ENCODE data around the gene FXYD6.

Gene FXYD6

DNA sequence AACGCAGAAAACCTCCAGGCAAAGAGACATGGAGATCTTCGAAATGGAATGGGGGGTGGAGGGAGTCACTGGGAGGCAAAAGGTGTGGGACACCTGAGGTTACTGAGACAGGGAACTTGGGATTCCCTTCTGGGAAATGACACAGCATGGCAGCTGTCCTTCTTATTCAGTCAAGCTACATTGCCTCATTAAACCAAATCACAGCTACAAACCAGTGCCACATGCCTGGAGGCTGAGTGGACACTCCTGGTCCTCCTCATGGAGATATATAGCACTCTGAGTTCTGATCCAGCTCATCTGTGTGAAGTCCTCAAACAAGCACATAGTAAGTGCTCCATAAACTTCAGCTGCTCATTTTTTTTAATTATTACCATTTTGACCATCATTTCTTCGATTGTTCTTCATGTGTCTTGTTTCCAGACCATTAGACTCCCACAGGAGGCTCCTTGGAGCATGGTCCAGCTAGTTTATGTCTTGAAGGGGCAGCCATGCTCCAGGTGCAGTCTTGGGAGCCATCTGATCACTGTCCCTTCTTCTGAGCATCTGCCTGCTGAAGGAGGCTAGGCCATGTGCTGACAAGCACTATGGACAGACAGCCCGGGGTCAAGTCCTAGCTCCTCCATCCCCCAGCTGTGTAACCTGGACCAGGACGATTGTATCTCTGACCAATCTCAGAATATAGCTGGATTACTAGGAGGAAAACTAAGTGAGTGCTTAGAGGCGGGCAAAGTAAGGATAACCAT is 42.2 kb downstream of the FXYD6 start:
- no peak overlapping the region for H3K4me3 Mint-ChIP-seq
- no peak for DNase-seq (ENCODE audit: low spot score)
- H3K36me3 Mint-ChIP-seq (ENCODE audit: low read depth) = no peaks in the 10 kb centered on the region
- H3K9me3 Mint-ChIP-seq = no peaks in the 10 kb centered on the region
- peaks cover 8% of the 10 kb centered on the region for H3K4me1 Mint-ChIP-seq (ENCODE audit: low read depth)
- no peak overlapping the region for H3K27ac Mint-ChIP-seq
- H3K27me3 Mint-ChIP-seq (ENCODE audit: low read depth) = peaks cover 13% of the 10 kb centered on the region

DNA sequence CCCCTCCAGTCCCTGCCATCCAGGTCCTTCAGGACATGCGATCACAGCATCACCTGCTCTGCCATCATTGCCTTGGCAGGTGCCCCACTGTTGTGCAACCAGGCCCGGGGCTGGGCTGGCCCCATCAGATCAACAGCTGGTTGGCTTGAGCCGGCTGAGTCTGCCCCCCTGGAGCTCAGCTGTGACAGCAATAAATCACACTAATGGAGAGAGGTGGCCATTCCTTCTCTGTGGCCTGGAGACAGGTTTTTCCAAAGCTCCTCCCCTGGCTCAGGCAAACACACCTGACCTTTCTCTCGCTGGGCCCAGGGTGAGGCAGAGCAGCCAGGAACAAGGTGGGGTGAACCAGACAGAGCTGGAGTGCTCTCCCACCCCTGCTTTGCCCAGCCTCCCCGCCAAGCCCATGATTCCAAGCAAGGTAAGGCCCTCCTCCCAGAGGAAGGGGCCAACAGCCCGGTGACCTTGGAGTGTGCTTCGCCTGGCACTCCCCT is 43.0 kb downstream of the FXYD6 start:
- Mint-ChIP-seq H3K4me1 (ENCODE audit: low read depth) (peaks cover 11% of the 10 kb centered on the region), H3K9me3 (no peaks in the 10 kb centered on the region), H3K4me3 (no peak overlapping the region), H3K36me3 (ENCODE audit: low read depth) (no peaks in the 10 kb centered on the region), H3K27ac (no peak overlapping the region), H3K27me3 (ENCODE audit: low read depth) (peaks cover 12% of the 10 kb centered on the region)
- DNase-seq (ENCODE audit: low spot score) = no peak

DNA sequence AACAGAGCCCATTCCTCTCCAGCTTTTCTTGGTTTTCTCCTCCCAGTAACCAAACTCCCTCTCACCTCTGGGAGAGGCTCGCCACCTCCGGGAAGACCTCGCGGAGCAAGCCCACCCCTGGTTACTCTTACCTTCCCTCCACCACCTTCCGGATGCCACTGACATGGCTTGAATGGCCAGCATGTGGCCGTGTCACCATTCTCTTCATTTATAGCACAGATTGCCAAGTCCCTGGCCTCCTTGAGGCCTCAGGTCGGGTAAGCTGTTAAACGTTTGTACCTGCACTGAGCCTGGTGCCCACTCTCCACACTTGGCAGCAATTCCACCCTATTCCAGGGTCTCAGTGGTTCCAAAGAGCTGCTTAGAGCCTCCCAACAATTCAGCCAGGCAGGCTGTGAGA is 43.9 kb downstream of the FXYD6 start:
- Mint-ChIP-seq H3K27me3 (ENCODE audit: low read depth) (peaks cover 4% of the 10 kb centered on the region), H3K27ac (no peak overlapping the region), H3K36me3 (ENCODE audit: low read depth) (no peaks in the 10 kb centered on the region), H3K9me3 (no peaks in the 10 kb centered on the region), H3K4me3 (no peak overlapping the region), H3K4me1 (ENCODE audit: low read depth) (peaks cover 16% of the 10 kb centered on the region)
- no peak for DNase-seq (ENCODE audit: low spot score)

DNA sequence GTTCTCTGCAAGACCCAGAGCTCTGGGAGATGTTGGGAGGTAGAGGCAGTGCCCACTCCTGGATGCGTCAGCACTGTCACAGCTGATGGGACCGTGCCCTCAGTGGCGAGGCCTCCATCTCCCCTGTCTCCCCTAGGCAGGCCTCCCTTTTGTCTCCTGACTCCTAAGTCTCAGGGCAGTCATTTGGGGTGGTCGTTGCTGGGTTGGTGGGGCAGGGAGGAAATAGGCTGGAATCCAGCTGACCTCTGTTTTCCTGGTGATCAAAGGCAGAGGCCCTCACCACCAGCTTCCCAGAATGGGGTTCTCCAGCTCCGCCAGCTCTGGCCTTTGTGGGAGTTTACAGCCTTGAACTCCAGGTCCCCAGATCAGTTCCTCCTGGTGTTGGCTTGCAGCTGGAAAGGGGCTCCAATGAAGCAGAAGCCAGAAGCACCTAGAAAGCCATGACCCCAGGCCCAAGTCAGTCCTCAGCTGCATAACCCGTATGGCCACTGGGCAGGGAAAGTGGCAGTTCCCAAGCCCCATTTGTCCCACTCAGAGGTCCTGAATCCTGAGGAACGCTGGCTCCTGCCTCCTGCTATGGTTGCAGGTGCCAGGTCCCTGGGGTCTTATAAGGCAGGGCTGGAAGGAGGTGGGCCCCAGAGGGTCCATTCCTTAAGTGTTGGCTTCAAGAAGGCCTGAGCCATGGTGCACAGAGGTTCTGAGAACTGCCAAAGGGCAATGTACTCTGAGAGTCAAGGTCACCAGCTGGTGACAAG is 44.6 kb downstream of the FXYD6 start:
- Mint-ChIP-seq H3K9me3 (no peaks in the 10 kb centered on the region), H3K4me3 (no peak overlapping the region), H3K27ac (no peak overlapping the region), H3K36me3 (ENCODE audit: low read depth) (no peaks in the 10 kb centered on the region), H3K4me1 (ENCODE audit: low read depth) (peaks cover 17% of the 10 kb centered on the region), H3K27me3 (ENCODE audit: low read depth) (peaks cover 2% of the 10 kb centered on the region)
- no peak for DNase-seq (ENCODE audit: low spot score)

DNA sequence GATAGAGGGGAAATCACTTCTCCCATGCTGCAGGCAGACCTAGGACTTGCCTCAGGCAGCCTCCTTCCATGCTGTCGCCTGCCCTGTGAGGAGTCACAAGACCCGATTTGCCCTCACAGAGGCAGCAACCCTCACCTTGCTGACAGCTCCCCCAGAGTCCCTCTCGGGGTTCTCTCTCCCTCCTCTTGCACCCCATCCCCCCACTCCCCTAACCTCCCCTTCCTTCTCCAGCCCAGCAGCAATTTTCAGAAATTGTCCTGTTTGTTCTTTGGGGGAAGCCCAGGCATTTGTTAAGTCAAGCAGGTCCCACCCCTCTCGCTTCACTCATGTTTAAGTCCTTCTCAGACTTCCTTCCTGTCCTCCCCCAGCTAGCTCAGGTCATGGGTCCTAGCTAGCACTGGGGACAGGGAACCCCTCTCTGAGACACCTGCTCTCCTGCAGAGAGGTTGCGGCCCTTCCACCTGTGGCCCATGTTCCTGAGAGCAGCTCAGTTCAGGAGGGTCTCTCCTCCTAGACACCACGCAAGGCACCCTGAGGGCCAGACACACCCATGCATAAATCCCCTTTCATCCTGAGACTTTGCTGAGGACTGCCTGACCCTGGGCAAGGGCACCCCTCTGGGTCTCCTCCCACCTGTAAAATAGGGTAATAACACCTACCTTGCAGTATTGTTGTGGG is 45.6 kb downstream of the FXYD6 start:
- H3K27me3 Mint-ChIP-seq (ENCODE audit: low read depth) = no peaks in the 10 kb centered on the region
- H3K36me3 Mint-ChIP-seq (ENCODE audit: low read depth) = no peaks in the 10 kb centered on the region
- no peaks in the 10 kb centered on the region for H3K9me3 Mint-ChIP-seq
- H3K27ac Mint-ChIP-seq = peak overlapping the region; percentile 58
- DNase-seq (ENCODE audit: low spot score) = no peak
- H3K4me3 Mint-ChIP-seq = no peak overlapping the region
- H3K4me1 Mint-ChIP-seq (ENCODE audit: low read depth) = peaks cover 17% of the 10 kb centered on the region

DNA sequence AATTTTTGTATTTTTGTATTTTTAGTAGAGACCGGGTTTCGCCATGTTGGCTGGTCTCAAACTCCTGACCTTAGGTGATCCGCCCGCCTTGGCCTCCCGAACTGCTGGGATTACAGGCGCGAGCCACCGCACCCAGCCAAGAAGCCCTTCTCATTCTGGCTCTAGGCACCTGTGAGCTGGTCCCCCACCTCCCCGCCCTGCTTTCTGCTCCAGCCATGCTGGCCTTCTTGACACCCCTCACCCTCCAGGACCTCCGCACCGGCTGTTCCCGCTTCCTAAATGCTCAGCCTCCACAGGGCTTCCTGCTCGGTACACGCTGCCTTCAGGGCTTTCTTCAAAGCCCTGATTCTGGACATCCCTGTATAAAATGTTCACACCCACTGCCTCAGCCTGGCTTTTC is 46.4 kb downstream of the FXYD6 start:
- Mint-ChIP-seq H3K4me3 (no peak overlapping the region), H3K9me3 (no peaks in the 10 kb centered on the region), H3K27me3 (ENCODE audit: low read depth) (no peaks in the 10 kb centered on the region), H3K4me1 (ENCODE audit: low read depth) (peaks cover 17% of the 10 kb centered on the region), H3K27ac (peak overlapping the region; percentile 50), H3K36me3 (ENCODE audit: low read depth) (no peaks in the 10 kb centered on the region)
- no peak for DNase-seq (ENCODE audit: low spot score)

DNA sequence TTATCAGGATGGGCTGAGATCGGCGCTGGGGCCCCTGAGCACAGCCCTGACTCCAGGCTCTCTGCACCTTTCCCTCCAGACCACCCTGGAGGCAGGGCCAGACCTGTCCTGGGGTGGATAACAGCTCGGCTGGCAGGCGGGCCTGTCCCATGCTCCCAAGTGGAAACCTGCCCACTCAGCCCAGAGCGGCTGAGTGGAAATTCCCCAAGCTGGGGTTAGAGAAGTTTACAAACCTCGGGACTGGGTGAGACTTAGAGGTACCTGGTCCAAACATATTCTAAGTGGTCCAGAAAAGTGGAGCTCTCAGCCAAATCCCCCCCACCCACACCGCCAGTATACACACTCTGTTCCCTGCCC is 47.1 kb downstream of the FXYD6 start:
- H3K4me3 Mint-ChIP-seq = no peak overlapping the region
- H3K9me3 Mint-ChIP-seq = no peaks in the 10 kb centered on the region
- no peak for DNase-seq (ENCODE audit: low spot score)
- H3K36me3 Mint-ChIP-seq (ENCODE audit: low read depth) = no peaks in the 10 kb centered on the region
- H3K27me3 Mint-ChIP-seq (ENCODE audit: low read depth) = no peaks in the 10 kb centered on the region
- peaks cover 19% of the 10 kb centered on the region for H3K4me1 Mint-ChIP-seq (ENCODE audit: low read depth)
- no peak overlapping the region for H3K27ac Mint-ChIP-seq

DNA sequence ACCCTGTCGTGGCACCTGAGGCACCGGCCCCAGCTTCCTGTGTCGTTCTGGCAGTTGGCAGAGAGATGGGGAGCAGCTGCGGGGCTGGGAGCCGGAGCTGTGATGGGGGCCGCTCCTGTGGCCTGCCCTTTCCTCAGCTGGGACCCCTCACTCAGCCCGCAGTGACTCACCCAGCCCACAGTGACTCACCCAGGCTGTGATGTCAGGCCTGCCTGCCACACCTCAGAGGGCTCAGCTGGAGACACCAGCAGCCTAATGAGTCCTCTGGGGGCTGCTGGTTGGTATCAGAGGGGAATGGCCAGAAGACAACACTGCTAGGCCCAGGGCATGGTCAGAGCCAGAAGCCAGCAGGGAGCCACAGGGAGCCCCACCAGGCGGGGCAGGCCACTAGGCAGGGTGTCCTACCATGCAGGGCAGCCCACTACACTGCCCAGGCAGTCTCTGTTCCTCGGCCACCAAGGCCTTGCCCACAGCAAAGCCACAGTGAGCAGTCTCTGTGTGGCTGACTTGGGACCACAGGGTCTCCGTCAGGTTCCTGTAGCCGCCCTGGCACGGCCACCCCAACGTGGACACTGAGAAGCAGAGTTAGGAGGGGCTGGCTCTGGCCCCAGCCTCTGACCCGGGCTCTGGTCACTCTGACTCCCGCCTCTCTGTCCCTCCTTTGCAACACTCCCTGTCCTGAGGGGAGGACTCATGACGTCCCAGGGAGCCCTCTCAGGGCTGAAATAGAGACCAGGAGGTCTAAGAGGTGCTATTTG is 47.7 kb downstream of the FXYD6 start:
- H3K9me3 Mint-ChIP-seq = no peaks in the 10 kb centered on the region
- no peaks in the 10 kb centered on the region for H3K36me3 Mint-ChIP-seq (ENCODE audit: low read depth)
- DNase-seq (ENCODE audit: low spot score) = peak; percentile 83
- H3K4me1 Mint-ChIP-seq (ENCODE audit: low read depth) = peaks cover 25% of the 10 kb centered on the region
- H3K27ac Mint-ChIP-seq = peak overlapping the region; percentile 81
- H3K27me3 Mint-ChIP-seq (ENCODE audit: low read depth) = no peaks in the 10 kb centered on the region
- H3K4me3 Mint-ChIP-seq = no peak overlapping the region

DNA sequence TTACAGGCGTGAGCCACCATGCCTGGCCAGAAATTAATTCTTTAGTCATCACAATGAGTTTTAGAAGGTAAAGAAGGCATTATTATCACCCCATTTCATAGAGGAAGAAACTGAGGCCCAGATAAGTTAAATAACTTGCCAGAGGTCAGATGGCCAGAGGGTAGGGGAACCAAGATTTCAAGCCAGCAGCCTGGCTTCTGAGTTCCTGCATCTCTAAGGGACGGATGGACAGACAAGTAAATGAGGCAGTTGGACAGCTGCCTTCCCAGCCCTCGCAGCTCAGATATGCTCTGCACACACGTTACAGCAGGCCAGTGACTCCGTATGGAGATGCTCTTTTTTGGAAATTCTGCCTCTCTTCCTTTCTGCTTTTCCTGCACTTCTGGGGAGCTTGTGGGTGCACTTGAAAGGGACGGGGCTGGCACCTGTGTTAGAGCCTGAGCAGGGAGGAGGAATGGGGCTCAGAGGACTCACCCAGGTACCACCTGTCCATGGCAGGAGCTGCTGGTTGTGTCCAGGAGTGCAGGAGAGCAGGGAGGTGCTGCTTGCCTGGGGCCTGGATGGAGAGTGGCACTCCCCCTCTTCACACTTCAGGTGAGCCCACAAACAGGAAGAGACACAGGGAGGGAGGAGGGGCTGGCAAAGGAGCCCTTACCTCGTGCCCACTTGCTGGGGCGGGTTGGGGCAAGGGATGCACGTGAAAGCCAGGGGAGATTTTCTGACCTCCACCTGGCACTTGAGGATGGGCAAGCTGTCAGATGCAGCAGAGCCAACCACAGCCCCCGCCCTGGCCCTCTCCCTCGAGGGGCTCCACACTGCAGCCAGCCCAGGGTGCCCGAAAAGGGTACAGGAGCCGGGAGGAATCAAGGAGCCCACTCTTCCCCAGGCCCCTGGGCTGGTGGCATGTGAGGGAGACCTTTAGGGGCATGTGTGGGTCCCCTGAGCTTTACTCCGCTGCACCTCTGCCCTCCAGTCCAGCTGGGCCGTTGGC is 48.6 kb downstream of the FXYD6 start:
- Mint-ChIP-seq H3K4me1 (ENCODE audit: low read depth) (peaks cover 28% of the 10 kb centered on the region), H3K4me3 (peak overlapping the region; percentile 22), H3K27me3 (ENCODE audit: low read depth) (no peaks in the 10 kb centered on the region), H3K9me3 (no peaks in the 10 kb centered on the region), H3K27ac (peak overlapping the region; percentile 81), H3K36me3 (ENCODE audit: low read depth) (no peaks in the 10 kb centered on the region)
- DNase-seq (ENCODE audit: low spot score) = no peak

DNA sequence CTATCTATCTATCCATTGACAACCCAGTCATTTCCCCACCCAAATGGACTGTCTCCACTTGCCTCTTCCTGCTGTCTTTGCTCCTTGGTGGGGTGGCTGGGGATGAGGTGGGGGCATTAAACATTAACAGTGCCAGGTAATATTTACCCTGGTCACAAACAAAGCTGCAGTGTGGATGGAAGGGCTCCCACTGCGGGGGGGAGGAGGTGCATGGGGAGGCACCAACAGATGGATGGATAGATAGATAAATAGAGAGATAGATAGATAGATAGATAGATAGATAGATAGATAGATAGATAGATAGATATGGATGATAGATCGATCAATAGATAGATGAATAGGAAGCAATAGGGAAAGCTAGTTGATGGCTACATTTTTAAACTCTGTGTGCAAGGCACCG is 49.6 kb downstream of the FXYD6 start:
- no peak overlapping the region for H3K27ac Mint-ChIP-seq
- H3K4me1 Mint-ChIP-seq (ENCODE audit: low read depth) = peaks cover 28% of the 10 kb centered on the region
- no peaks in the 10 kb centered on the region for H3K9me3 Mint-ChIP-seq
- H3K36me3 Mint-ChIP-seq (ENCODE audit: low read depth) = no peaks in the 10 kb centered on the region
- no peak overlapping the region for H3K4me3 Mint-ChIP-seq
- no peaks in the 10 kb centered on the region for H3K27me3 Mint-ChIP-seq (ENCODE audit: low read depth)
- no peak for DNase-seq (ENCODE audit: low spot score)

DNA sequence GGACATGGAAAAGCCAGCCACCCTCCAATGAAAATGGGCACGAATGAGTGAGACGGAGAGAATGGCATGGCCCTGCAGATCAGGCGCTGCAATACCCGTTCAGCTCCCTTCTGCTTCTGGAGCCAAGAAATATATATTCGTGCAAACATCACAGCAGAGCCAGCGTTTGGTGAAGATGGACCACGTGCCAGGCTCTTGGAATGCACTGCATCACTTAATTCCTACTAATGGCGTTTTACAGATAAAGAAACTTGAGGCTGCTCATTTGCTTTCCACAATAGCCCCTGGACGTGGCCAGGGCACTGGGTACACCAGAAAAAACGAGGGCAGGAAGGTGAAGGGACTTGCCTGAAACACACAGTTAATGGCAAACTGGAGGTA is 50.3 kb downstream of the FXYD6 start:
- no peaks in the 10 kb centered on the region for H3K36me3 Mint-ChIP-seq (ENCODE audit: low read depth)
- H3K4me3 Mint-ChIP-seq = no peak overlapping the region
- no peaks in the 10 kb centered on the region for H3K9me3 Mint-ChIP-seq
- no peaks in the 10 kb centered on the region for H3K27me3 Mint-ChIP-seq (ENCODE audit: low read depth)
- H3K4me1 Mint-ChIP-seq (ENCODE audit: low read depth) = peaks cover 28% of the 10 kb centered on the region
- H3K27ac Mint-ChIP-seq = peak overlapping the region; percentile 26
- no peak for DNase-seq (ENCODE audit: low spot score)

DNA sequence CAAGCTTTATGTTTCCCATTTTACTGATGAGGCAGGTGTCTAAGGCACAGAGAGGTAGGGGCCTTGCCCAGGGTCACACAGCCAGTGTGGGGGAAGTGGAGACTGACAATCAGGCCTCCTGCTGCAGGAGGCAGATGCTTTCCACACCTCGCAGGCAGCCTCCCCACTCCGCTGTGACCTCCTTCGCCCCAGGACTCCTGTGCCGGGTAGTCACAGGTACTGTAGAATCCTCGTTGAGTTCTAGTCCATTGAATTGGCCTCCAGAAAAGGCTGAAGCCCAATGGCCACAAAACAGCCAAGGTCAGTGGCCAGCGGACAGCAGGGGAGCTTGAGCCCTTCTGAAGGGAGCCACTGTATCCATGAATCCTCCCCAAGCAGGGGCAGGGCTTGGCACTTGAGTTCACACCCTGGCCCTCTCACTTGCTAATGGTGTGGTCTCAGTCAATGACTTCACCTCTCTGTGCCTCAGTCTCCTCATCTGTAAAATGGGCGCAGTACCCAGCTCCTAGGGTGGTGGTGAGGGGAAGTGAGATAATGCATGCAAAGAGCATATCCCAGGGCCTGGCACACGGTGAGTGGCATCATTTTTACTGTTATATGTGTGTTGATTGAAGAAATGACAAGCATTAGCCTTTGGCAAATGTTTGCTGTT is 50.8 kb downstream of the FXYD6 start:
- Mint-ChIP-seq H3K36me3 (ENCODE audit: low read depth) (no peaks in the 10 kb centered on the region), H3K4me1 (ENCODE audit: low read depth) (peaks cover 23% of the 10 kb centered on the region), H3K4me3 (no peak overlapping the region), H3K27me3 (ENCODE audit: low read depth) (no peaks in the 10 kb centered on the region), H3K9me3 (no peaks in the 10 kb centered on the region), H3K27ac (peak overlapping the region; percentile 26)
- DNase-seq (ENCODE audit: low spot score) = no peak
